Cardiac muscle cell (in vitro differentiated cells and primary cell): ENCODE results near the gene FAM234A. TPM values are rescaled to one million over a fixed set of nuclear protein-coding genes. Genes with fewer than 3 reads are reported as not detected.

Experiments
- DNase-seq, 2 donors: peaks; one replicate each; pipeline versions ENCODE4 v3.0.0 to v3.0.0-alpha.2; 2010 to 2017; ENCODE audit warnings: low read depth in 1 of 2, low spot score in 1 of 2
- H3K27ac ChIP-seq: fragments of 200-600 bp; sonication (generic); 2 replicates; pipeline ENCODE4 v1.5.1; 2016
- H3K27me3 ChIP-seq: fragments of 200-600 bp; sonication (generic); 2 replicates; pipeline ENCODE4 v1.6.0; 2016; ENCODE audit warnings: control low read depth
- H3K36me3 ChIP-seq: fragments of 200-600 bp; sonication (generic); 2 replicates; pipeline ENCODE4 v1.5.1; 2016; ENCODE audit warnings: control low read depth
- H3K4me1 ChIP-seq: fragments of 200-600 bp; sonication (generic); 2 replicates; pipeline ENCODE4 v1.8.1; 2017; ENCODE audit warnings: low read depth, mild to moderate bottlenecking, mixed run types
- H3K4me3 ChIP-seq: fragments of 200-600 bp; sonication (generic); 2 replicates; pipeline ENCODE4 v1.5.1; 2016; ENCODE audit warnings: mild to moderate bottlenecking
- H3K9me3 ChIP-seq: fragments of 200-600 bp; sonication (generic); 2 replicates; pipeline ENCODE4 v1.5.1; 2017; ENCODE audit warnings: low read depth, mild to moderate bottlenecking, control low read depth
- CTCF ChIP-seq: IDR thresholded peaks from 2 replicates; pipeline ENCODE4 v1.5.1; 2012; ENCODE audit warnings: low read depth, mild to moderate bottlenecking, low read length
- polyA plus RNA-seq: library from polyadenylated mRNA; unstranded; fragments of >200 nt; fragmentation: Nextera tagmentation; extraction: Ambion mirVana; gene quantifications from 2 replicates; pipeline ENCODE4 v1.2.1, GENCODE V29; 2016
- total RNA-seq: library from RNA; depleted of rRNA; stranded (reverse); fragments of >200 nt; gene quantifications from 2 replicates; pipeline ENCODE4 v1.2.3, GENCODE V29; 2016

The FAM234A gene
- total and polyA plus RNA-seq, 2 experiments from 2014 or later = 136 to 160 TPM

GRCh38 chr16:311725-312124 is 77.1 kb downstream of the FAM234A start:
- TF ChIP-seq CTCF = no peak
- no peak overlapping the region for H3K4me3 ChIP-seq
- DNase-seq = no peak
- H3K36me3 ChIP-seq = no peaks in the 10 kb centered on the region
- no peaks in the 10 kb centered on the region for H3K27me3 ChIP-seq
- H3K27ac ChIP-seq = no peak overlapping the region
- H3K4me1 ChIP-seq = no peaks in the 10 kb centered on the region
- H3K9me3 ChIP-seq = no peaks in the 10 kb centered on the region

- Histone ChIP-seq H3K36me3 (no peaks in the 10 kb centered on the region), H3K4me1 (peaks cover 2% of the 10 kb centered on the region), H3K4me3 (no peak overlapping the region), H3K27me3 (no peaks in the 10 kb centered on the region), H3K27ac (no peak overlapping the region), H3K9me3 (no peaks in the 10 kb centered on the region)
- no peak for TF ChIP-seq CTCF
- no peak for DNase-seq
Measured at GRCh38 chr16:314351-314750, 79.7 kb downstream of the FAM234A start.

- H3K9me3 ChIP-seq = no peaks in the 10 kb centered on the region
- H3K4me1 ChIP-seq = peaks cover 2% of the 10 kb centered on the region
- no peak overlapping the region for H3K4me3 ChIP-seq
- DNase-seq = no peak
- no peak for TF ChIP-seq CTCF
- H3K36me3 ChIP-seq = no peaks in the 10 kb centered on the region
- no peak overlapping the region for H3K27ac ChIP-seq
- no peaks in the 10 kb centered on the region for H3K27me3 ChIP-seq
Measured at GRCh38 chr16:314795-315299, 80.2 kb downstream of the FAM234A start.

Other genes starting within 250 kb of the FAM234A start
- gene POLR3K, start 181.2 kb upstream of the FAM234A start, total RNA-seq = 6.7 and 7.1 TPM in 2 replicates
- 28.7 and 29.6 TPM in 2 replicates for gene POLR3K, start 181.2 kb upstream of the FAM234A start, polyA plus RNA-seq
- gene SNRNP25, start 181.0 kb upstream of the FAM234A start, total RNA-seq = 44.7 and 70.3 TPM in 2 replicates
- gene SNRNP25, start 181.0 kb upstream of the FAM234A start, polyA plus RNA-seq = 94.2 and 123 TPM in 2 replicates
- 27.2 and 28.2 TPM in 2 replicates for gene RHBDF1, start 162.2 kb upstream of the FAM234A start, total RNA-seq
- gene RHBDF1, start 162.2 kb upstream of the FAM234A start, polyA plus RNA-seq = 27.9 and 38.2 TPM in 2 replicates
- 90.2 and 135 TPM in 2 replicates for gene MPG, start 156.6 kb upstream of the FAM234A start, total RNA-seq
- 78.2 and 93.7 TPM in 2 replicates for gene MPG, start 156.6 kb upstream of the FAM234A start, polyA plus RNA-seq
- gene NPRL3, start 96.1 kb upstream of the FAM234A start, total RNA-seq = 20.9 and 24.3 TPM in 2 replicates
- gene NPRL3, start 96.1 kb upstream of the FAM234A start, polyA plus RNA-seq = 36.8 and 38.8 TPM in 2 replicates
- not detected in 2 replicates for gene HBZ, start 82.2 kb upstream of the FAM234A start, total RNA-seq
- gene HBZ, start 82.2 kb upstream of the FAM234A start, polyA plus RNA-seq = not detected in 2 replicates
- gene HBM, start 68.8 kb upstream of the FAM234A start, total RNA-seq = not detected in 2 replicates
- gene HBM, start 68.8 kb upstream of the FAM234A start, polyA plus RNA-seq = not detected in 2 replicates
- gene HBA2, start 61.9 kb upstream of the FAM234A start, total RNA-seq = 1.3 TPM in 1 of 2 replicates, not detected in the other
- gene HBA2, start 61.9 kb upstream of the FAM234A start, polyA plus RNA-seq = 0.52 TPM in 1 of 2 replicates, not detected in the other
- gene HBA1, start 58.1 kb upstream of the FAM234A start, total RNA-seq = 0.42 TPM in 1 of 2 replicates, not detected in the other
- gene HBA1, start 58.1 kb upstream of the FAM234A start, polyA plus RNA-seq = 1.8 TPM in 1 of 2 replicates, not detected in the other
- gene HBQ1, start 54.4 kb upstream of the FAM234A start, total RNA-seq = 2.0 and 3.7 TPM in 2 replicates
- 0.76 and 4.0 TPM in 2 replicates for gene HBQ1, start 54.4 kb upstream of the FAM234A start, polyA plus RNA-seq
- 94.5 and 158 TPM in 2 replicates for gene LUC7L, start 5.4 kb upstream of the FAM234A start, total RNA-seq
- 91.0 and 105 TPM in 2 replicates for gene LUC7L, start 5.4 kb upstream of the FAM234A start, polyA plus RNA-seq
- gene RGS11, start 41.1 kb downstream of the FAM234A start, total RNA-seq = 6.6 and 14.8 TPM in 2 replicates
- gene RGS11, start 41.1 kb downstream of the FAM234A start, polyA plus RNA-seq = 12.0 and 17.0 TPM in 2 replicates
- gene ARHGDIG, start 45.8 kb downstream of the FAM234A start, total RNA-seq = 5.8 and 6.5 TPM in 2 replicates
- gene ARHGDIG, start 45.8 kb downstream of the FAM234A start, polyA plus RNA-seq = 3.1 and 9.6 TPM in 2 replicates
- gene PDIA2, start 48.3 kb downstream of the FAM234A start, total RNA-seq = 0.78 and 3.2 TPM in 2 replicates
- gene PDIA2, start 48.3 kb downstream of the FAM234A start, polyA plus RNA-seq = 1.7 and 4.6 TPM in 2 replicates
- 29.1 and 49.7 TPM in 2 replicates for gene AXIN1, start 117.9 kb downstream of the FAM234A start, total RNA-seq
- 16.5 and 25.4 TPM in 2 replicates for gene AXIN1, start 117.9 kb downstream of the FAM234A start, polyA plus RNA-seq
- 242 and 350 TPM in 2 replicates for gene MRPL28, start 135.7 kb downstream of the FAM234A start, total RNA-seq
- gene MRPL28, start 135.7 kb downstream of the FAM234A start, polyA plus RNA-seq = 234 and 290 TPM in 2 replicates
- 135 and 167 TPM in 2 replicates for gene PGAP6, start 147.2 kb downstream of the FAM234A start, total RNA-seq
- 113 and 142 TPM in 2 replicates for gene PGAP6, start 147.2 kb downstream of the FAM234A start, polyA plus RNA-seq
- 352 and 452 TPM in 2 replicates for gene NME4, start 162.4 kb downstream of the FAM234A start, total RNA-seq
- gene NME4, start 162.4 kb downstream of the FAM234A start, polyA plus RNA-seq = 518 and 664 TPM in 2 replicates
- gene DECR2, start 167.1 kb downstream of the FAM234A start, total RNA-seq = 48.7 and 51.5 TPM in 2 replicates
- 49.5 and 50.0 TPM in 2 replicates for gene DECR2, start 167.1 kb downstream of the FAM234A start, polyA plus RNA-seq
- gene RAB11FIP3, start 190.8 kb downstream of the FAM234A start, total RNA-seq = 61.8 and 77.1 TPM in 2 replicates
- gene RAB11FIP3, start 190.8 kb downstream of the FAM234A start, polyA plus RNA-seq = 55.3 TPM in 2 replicates